Measurements from ENCODE around the gene ECM1. TPM values are rescaled to one million over a fixed set of nuclear protein-coding genes. Genes with fewer than 3 reads are reported as not detected.

The ECM1 gene
- 23.9 and 26.8 TPM in 2 replicates for total RNA-seq

DNA sequence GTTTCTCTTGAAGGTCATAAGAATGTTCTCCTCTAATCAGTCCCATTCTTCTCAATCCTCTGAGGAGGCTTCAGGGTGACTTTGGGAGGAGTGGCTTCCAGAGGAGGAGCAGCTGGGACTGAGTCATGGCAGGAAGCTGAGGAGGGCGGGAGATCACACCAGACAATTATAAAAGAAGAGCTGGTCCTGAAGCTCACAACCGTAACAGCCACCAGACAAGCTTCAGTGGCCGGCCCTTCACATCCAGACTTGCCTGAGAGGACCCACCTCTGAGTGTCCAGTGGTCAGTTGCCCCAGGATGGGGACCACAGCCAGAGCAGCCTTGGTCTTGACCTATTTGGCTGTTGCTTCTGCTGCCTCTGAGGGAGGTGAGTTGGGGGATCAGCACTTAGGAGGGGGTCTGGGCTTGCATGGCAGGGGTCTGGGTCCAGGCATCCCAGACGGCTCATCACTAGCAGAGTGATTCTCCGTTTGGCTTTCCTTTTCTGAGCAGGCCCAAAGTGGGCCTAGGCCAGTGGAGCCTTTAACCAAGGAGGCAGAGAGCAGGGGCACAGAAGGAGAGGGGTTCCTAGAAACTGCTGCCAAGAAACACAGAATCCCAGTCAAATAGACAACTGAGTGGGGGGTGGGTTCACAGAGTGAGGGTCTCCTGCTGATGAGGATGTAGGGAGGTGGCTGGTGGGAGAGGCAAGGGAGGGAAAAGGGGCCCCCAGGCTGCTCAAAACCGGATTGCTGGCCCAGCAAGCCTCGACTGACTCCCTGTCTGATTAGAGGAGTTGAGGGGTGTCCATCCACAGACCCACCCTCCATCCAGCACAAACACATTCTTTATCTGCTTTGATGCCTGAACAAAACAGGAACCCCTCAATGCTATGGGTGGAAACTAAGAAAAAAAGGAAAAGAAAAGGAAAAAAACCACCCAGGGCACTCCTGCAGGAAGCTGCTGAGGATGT is at the start of gene ECM1:
Gene ECM1 (plus strand): TSS at position 198 of the 953 bp plus-strand sequence. CDS start 101 bp downstream, at position 299.

DNA sequence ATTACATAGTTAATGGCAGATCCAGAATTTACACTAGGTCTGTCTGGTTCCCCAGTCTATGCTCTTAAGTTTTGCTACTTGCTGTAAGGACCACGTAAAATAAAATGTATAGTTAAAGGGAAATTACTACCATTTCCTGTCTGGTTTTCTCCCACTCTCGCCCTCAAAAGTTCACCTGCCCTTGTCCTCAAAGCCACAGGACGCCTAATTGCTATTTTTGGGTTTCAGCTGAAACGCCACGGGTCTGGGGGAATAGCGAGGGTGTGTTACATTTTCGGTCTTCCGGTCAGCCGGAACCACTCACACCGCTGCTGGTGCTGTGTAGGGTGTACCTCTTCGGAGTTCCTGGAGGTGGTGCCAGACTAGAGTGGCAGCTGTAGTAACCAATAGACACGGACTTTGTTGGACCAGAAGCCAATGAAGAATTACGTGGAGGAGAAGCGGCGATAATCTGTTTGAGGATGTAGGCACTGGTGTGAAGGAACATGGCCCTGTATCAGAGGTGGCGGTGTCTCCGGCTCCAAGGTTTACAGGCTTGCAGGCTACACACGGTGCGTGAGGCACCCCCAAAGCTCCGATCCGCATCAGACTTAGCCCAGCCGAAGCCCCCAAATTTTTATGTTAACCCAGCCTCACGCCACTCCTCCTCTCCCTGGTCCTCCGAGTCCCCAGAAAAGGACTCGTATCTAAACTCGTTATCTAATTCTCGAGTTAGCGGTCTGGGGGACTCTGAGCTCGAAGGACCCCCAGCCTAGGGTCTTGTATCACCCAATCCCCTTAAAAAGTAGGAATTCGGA is 20.7 kb upstream of the ECM1 start, which contains the start of gene TARS2:
Gene TARS2 (plus strand): TSS at position 454 of the 797 bp plus-strand sequence. CDS start 32 bp downstream, at position 486.

DNA sequence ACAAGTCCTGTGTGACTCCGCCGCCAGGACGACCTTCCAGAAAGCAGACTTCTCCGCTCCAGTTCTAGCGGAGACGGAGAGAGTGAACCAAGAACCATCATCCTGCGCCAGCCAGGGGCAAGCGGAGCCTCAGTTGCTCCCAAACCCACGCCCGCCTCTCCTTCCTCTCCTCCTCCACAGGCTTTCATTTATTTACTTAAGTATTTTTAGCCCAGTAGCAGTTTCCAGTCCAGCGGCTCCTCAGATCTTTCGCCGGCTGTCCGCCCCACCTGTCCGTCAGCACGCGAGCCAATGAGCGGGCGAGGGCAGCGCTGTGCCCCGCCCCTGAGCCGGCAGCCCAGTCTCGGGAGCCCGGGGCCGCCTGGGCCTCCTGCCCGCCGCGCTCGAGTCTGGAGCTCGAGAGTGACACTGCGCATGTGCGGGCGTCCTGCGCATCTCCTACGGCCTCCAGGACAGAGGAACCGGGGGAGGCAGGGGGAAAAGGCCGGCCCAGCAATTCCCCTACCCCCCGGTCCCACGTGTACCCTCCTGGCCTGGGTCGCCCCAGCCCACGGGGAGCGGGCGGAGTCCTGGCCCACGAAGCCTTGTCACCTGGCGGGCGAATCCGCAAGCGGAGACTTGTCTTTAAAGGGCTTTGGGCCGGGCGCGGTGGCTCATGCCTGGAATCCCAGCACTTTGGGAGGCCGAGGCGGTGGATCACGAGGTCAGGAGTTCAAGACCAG is 7.6 kb downstream of the ECM1 start, which contains the start of gene FALEC:
Gene FALEC (plus strand): TSS at position 425 of the 722 bp plus-strand sequence.

DNA sequence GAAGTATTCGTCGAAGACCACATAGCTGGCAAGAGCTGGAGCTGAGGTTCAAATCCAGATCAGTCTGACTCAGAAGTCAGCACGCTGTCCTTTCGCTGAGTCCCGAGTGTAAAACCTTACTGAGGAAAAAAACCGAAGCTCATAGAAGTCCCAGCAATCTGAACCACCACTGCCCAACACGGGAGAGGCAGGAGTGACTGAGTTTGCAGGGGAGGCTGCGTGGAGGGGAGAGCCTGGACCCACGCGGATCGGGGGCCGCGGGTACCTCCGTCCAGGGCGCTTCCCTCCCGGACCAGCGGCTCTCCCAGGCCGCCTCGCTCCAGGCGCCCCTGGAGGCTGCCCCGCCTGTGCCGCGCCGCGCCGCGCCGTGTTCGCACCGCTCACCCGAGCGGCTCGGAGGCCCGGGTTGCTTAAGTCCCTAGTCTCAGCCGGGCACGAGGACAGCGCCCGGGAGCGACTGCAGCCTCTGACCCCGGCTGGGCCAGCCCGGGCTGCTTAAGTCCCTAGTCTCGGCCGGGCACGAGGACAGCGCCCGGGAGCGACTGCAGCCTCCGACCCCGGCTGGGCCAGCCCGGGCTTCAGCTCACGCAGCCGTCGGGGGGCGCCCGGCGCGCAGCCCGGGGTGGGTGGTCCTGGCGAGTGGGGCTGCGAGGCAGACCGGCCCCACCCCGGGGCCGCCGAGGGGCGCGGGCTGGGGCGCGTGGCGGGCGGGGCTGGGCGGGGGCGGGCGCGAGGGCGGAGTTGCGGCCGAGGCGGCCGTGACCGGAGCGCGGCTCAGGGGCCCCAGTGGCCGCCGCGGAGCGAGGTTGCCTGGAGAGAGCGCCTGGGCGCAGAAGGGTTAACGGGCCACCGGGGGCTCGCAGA is 41.0 kb downstream of the ECM1 start, which contains the start of gene ADAMTSL4:
Gene ADAMTSL4 (plus strand): TSS at position 777 of the 864 bp plus-strand sequence. CDS start 2,881 bp downstream, outside the sequence.

Small RNA genes within 50 kb of the gene (small RNA-seq; reads per million reads assigned to genes)
- not detected for gene MIR4257

Other genes with a start within 250 kb of the ECM1 start
- 94.8 and 109 TPM in 2 replicates for gene APH1A, start 239.1 kb upstream of the ECM1 start, total RNA-seq
- 6.1 and 9.9 TPM in 2 replicates for gene C1orf54, start 235.3 kb upstream of the ECM1 start, total RNA-seq
- gene CIART, start 225.6 kb upstream of the ECM1 start, total RNA-seq: 1.2 and 2.2 TPM in 2 replicates
- gene MRPS21, start 214.2 kb upstream of the ECM1 start, total RNA-seq: 34.4 and 42.6 TPM in 2 replicates
- gene PRPF3, start 186.6 kb upstream of the ECM1 start, total RNA-seq: 34.2 and 49.1 TPM in 2 replicates
- gene RPRD2, start 144.0 kb upstream of the ECM1 start, total RNA-seq: 8.8 and 11.9 TPM in 2 replicates
- 22.3 and 26.1 TPM in 2 replicates for gene TARS2, start 20.7 kb upstream of the ECM1 start, total RNA-seq
- gene FALEC, start 7.6 kb downstream of the ECM1 start, total RNA-seq: not detected in 2 replicates
- 36.2 and 42.3 TPM in 2 replicates for gene ADAMTSL4, start 41.3 kb downstream of the ECM1 start, total RNA-seq
- gene MCL1, start 71.5 kb downstream of the ECM1 start, total RNA-seq: 203 and 308 TPM in 2 replicates
- gene ENSA, start 121.5 kb downstream of the ECM1 start, total RNA-seq: 75.3 and 96.0 TPM in 2 replicates
- gene GOLPH3L, start 189.0 kb downstream of the ECM1 start, total RNA-seq: 14.7 and 15.2 TPM in 2 replicates
- gene HORMAD1, start 212.8 kb downstream of the ECM1 start, total RNA-seq: under 0.01 TPM in 1 of 2 replicates, not detected in the other